C1 segment of cervical spinal cord (tissue), 14 donors: ENCODE results near the gene TESPA1.

Source experiments
- DNase-seq, 14 donors: peaks; one replicate each; lab custom pipeline; 2025; lab: John Stamatoyannopoulos, UW

TESPA1 gene

GRCh38 chr12:54983536-54984101 is 943 bp downstream of the TESPA1 start:
- no peak for DNase-seq

GRCh38 chr12:54981796-54982195 is 2.8 kb downstream of the TESPA1 start:
- DNase-seq, result no peak

DNA sequence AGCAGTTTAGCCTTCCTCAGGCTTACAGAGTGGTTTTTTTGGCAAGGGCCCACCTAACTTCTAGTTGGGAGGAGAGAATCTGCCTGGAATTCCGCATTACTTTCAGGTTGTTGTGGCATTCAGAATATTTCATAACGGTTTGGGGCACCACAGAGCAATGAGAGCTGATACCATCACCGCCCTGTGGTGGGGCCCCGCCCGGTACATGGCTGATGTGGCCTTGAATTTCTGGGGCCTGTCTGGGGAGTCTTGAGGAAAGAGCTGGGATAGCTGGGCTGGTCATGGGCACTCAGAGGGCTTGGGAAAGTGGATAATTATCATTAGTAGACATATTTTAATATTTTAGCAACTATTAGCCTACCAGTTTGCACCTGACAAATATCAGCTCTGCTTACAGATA is 4.2 kb downstream of the TESPA1 start:
- no peak for DNase-seq

GRCh38 chr12:54977857-54978256 is 6.7 kb downstream of the TESPA1 start:
- DNase-seq, result no peak

DNA sequence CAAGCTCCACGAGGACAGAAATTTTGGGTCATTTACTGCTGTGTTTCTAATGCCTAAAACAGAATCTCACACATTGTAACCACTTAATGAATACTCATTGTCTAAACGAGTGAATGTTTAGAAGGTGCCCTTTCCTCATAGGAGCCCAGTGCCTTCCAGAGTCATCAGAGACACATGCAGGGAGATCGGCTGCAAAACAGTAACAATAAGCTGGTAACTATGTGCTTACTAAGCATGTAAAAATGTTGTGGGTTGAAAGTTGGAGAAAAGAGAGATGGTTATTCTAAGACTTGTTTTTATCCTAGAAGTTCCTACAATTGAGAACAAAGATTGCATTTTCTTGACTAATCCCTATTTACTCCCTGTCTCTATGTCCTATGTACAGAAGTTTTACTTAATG is 7.4 kb downstream of the TESPA1 start:
- DNase-seq, result no peak

DNA sequence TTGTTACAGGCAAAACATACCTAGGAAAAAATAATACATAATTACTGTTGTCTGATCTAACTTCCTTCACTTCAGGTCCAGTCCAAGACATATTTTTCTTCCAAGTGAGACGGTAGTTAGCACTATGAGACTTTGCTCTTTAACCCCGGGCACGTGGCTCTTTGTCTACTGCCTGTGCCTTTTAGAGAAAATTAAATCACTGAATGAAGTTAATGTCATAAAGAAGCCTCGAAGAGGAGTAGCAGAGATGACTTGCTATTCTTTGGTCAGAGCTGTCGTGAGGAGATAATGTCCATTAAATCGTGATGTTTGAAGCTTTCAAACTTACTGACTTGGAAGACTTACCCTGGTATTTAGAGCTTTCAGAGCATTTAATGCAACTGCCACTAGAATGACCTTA is 8.7 kb downstream of the TESPA1 start:
- DNase-seq, result no peak

DNA sequence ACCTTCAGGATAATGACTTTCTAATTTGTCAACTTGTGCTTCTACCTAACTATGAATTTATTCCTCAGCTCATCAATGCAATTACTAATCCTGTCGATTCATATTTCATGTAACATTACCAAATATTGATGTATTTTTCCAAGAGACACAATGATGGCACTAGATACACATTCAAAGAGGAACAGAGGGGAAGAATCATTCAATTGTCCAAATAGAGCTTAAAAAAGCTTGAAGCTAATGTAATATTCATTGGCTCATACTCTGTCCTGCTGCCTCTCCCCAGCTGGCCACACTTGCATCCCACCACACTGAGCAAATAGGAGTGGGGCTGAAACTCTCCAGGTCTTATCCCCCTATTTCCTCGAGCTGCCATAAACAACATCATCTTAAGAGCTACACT is 9.3 kb downstream of the TESPA1 start:
- DNase-seq, result peak in 1 of 14 donors; percentile 5

GRCh38 chr12:54974279-54974678 is 10.3 kb downstream of the TESPA1 start:
- DNase-seq, result no peak

- DNase-seq, result no peak
Measured at GRCh38 chr12:54973556-54973955, 11.0 kb downstream of the TESPA1 start.

DNA sequence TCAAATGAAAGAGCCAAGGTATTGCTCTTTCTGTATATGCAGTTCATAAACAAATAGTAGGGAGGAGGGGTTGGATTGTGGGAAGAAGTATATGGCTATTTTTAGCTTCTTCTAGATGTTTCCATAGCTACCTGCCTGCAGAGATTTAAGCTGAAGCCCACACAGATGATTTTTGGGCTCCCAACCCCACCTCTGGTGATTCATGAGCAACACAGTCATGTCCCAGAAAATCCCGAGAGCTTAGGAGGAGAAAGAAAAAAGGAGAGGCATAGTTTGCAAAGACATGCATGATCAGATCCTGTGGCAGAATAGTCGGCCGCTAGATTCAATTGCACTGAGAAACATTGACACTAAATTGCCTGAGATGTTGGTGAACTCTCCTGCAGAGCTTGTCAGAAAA is 13.8 kb downstream of the TESPA1 start:
- DNase-seq, result no peak

DNA sequence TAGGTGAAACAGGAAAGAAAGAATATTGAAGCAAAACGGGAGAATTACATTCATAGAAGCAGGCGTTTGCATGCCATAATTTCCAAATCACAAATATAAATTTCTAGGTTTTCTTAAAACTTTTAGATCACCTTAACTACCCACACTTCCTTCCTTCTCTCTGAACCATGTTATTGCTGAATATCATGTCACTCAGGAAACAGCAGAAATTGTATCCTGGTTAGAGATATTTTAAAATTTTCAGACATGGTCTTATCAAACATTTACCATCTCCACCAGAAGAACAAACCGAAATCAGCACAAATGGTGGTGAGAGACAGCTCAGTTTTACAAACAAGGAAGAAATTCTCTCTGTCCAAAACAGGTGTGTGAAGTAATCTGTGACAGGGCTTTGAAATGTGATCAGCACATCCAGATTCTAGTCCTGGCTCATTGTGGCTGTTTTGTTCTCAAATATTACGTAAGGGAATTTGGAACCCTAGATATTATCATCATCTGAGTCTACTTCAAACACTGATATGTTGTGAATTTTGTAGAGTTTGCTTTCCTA is 16.3 kb downstream of the TESPA1 start:
- no peak for DNase-seq

- DNase-seq, result no peak
Measured at GRCh38 chr12:54967461-54967860, 17.1 kb downstream of the TESPA1 start.

DNA sequence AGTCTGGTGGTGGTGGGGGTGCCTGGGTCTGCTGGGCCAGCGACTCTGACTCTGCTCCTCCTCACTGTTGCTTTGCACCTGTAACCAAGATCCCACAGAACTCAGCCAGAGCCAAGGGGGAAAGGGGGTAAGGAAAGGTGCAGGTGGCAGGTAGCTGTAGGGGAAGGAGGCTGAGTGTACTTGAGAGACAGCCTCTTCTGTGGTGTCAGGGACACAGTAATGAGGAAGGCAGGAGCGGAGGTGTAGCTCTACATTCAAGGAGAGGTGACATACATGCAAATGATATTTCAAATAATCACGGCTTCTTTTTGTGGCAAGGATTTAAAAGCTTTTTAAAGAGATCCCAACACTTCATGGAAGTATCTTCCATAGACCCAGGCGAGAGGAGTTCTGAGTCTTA is 23.4 kb downstream of the TESPA1 start:
- no peak for DNase-seq

GRCh38 chr12:54959291-54960018 is 25.1 kb downstream of the TESPA1 start:
- DNase-seq, result no peak

DNA sequence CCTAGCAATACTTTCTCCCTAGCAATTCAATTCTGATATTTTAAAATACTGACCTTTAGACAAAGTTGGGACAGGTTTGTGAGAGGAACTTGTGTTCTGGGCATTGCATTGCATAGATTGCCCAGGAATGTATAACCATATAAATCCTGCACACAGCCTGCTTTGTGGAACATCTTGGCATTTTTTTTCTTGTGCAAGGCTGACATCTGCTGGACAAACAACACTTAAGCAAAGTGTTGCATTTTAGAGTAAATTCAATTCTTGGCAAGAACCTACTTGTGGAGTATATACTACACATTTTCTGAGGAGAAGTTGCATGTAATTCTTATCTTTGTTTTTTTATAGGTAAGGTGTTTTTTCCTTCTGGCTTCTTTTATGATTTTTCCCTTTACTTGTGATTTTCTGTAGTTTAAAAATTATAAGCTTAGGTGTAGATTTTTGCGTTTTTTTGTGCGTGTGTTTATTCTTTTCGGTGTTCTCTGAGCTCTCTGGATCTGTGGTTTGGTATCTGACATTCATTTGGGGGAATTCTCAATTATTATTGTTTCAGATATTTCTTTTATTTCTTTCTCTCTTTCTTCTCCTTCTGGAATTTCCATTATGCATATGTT is 26.4 kb downstream of the TESPA1 start:
- DNase-seq, result peak in 9 of 14 donors; percentile 3 to 51 (median 17)

- no peak for DNase-seq
Measured at GRCh38 chr12:54956818-54957641, 27.5 kb downstream of the TESPA1 start.

DNA sequence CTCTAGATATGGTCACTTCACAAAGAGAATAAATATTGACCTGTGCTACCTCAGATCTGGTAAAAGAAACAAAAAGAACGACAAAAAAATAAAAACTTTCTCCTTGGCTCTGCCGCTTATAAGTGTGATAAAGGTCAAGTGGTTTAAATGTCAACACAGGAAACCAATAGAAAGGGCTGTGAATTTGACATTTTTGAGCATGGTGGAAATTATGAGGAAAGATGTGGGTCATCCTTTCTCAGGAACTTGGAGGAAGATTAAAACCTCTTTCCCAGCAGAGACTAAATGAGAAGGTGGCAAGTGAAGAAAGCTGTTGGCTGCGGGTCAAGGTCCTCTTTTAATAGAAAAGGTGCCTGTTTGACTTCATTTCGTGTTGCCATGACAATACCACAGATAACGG is 28.2 kb downstream of the TESPA1 start:
- DNase-seq, result no peak

DNA sequence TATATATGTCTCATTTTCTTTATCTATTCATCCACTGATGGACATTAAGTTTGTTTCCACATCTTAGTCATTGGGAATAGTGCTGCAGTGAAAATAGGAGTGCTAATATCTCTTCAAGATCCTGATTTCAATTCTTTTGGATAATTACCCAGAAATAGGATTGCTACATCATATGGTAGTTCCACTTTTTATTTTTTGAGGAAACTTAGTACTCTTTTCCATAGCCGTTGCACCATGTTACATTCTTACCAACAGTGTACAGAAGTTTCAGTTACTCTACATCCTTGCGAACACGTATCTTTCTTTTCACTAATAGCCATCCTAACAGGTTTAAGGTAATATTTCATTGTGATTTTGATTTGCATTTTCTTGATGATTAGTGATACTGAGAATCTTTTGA is 29.8 kb downstream of the TESPA1 start:
- DNase-seq, result no peak

DNA sequence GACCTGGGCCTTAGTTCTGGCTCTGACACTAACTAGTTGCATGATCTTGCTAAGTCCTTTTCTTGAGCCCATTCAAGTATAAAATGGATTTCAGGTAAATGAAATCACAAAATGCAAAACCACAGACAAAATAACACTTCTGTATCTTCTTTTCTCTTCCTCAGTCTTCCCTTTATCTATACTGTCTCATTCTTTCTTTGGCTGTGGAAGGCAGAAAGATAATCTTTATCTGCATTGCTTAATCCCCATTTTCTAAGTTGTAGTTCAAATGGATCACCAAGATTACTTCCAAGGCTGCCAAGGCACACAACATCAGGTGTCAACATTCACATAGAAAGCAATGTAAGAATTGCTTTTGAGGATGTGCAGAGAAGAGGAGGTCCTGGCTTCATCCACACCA is 30.3 kb downstream of the TESPA1 start:
- no peak for DNase-seq

DNA sequence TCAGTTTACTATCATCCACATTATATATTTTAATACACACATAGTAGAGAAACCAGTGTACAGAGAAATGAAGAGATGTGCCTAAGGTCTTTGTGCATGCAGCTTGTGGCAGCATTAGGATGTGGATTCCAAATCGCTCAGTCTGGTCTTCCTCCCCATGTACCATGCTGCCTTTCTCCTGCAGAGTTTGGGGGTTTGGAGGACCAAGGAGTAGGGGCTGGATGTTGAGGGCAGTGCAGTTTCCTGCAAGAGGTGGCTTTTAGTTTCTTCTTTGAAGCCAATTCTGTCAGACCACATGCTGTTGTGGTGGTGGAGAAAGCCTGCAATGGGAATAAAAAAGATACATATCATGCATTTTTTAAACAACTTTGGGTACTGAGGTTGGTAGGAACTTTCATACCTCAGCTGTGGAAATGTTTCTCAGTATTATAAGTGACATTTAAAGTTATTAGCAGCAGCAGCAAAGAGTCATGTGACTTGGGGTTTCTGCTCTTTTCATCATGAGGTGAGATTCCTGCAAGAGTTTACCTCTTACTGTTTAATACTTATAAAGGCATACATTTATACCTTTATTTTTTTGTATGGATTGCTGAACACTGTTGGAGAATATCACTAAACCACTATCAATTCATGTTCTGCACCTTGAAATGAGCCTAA is 34.4 kb downstream of the TESPA1 start:
- no peak for DNase-seq

GRCh38 chr12:54949073-54949711 is 35.4 kb downstream of the TESPA1 start:
- DNase-seq, result no peak
